Measurements from ENCODE around the gene PPP2R3A.

Gene PPP2R3A

GRCh38 chr3:136070953-136071949, 105.7 kb downstream of the PPP2R3A start:
- TF ChIP-seq SIN3A (IDR thresholded peaks at IDR 0.05; ENCODE audit: borderline replicate concordance, insufficient read depth, low read length) (no peak), TAF1 (IDR thresholded peaks at IDR 0.05; ENCODE audit: borderline replicate concordance, insufficient read depth, low read length) (no peak), POLR2AphosphoS5 (IDR thresholded peaks at IDR 0.05; ENCODE audit: low read depth, low read length) (no peak), REST (IDR thresholded peaks at IDR 0.05; ENCODE audit: insufficient read depth in 1 of 2, low read depth in 2 of 2, low read length in 2 of 2) (no peak), FOXP2 (optimal IDR thresholded peaks at IDR 0.05; ENCODE audit: borderline replicate concordance, extremely low read depth, extremely low read length, insufficient read depth) (no peak)

GRCh38 chr3:136074546-136075170, 109.1 kb downstream of the PPP2R3A start:
- no peak for TF ChIP-seq FOXP2 (optimal IDR thresholded peaks at IDR 0.05; ENCODE audit: borderline replicate concordance, extremely low read depth, extremely low read length, insufficient read depth)
- no peak for TF ChIP-seq POLR2AphosphoS5 (IDR thresholded peaks at IDR 0.05; ENCODE audit: low read depth, low read length)
- TF ChIP-seq SIN3A (IDR thresholded peaks at IDR 0.05; ENCODE audit: borderline replicate concordance, insufficient read depth, low read length): no peak
- no peak for TF ChIP-seq TAF1 (IDR thresholded peaks at IDR 0.05; ENCODE audit: borderline replicate concordance, insufficient read depth, low read length)
- no peak for TF ChIP-seq REST (IDR thresholded peaks at IDR 0.05; ENCODE audit: insufficient read depth in 1 of 2, low read depth in 2 of 2, low read length in 2 of 2)

- TF ChIP-seq TAF1 (IDR thresholded peaks at IDR 0.05; ENCODE audit: borderline replicate concordance, insufficient read depth, low read length) (no peak), REST (IDR thresholded peaks at IDR 0.05; ENCODE audit: insufficient read depth in 1 of 2, low read depth in 2 of 2, low read length in 2 of 2) (no peak)
Measured at GRCh38 chr3:136075218-136075808, 109.8 kb downstream of the PPP2R3A start.

GRCh38 chr3:136075811-136076210, 110.3 kb downstream of the PPP2R3A start:
- no peak for TF ChIP-seq POLR2AphosphoS5 (IDR thresholded peaks at IDR 0.05; ENCODE audit: low read depth, low read length)
- no peak for TF ChIP-seq TAF1 (IDR thresholded peaks at IDR 0.05; ENCODE audit: borderline replicate concordance, insufficient read depth, low read length)
- no peak for TF ChIP-seq FOXP2 (optimal IDR thresholded peaks at IDR 0.05; ENCODE audit: borderline replicate concordance, extremely low read depth, extremely low read length, insufficient read depth)
- no peak for TF ChIP-seq REST (IDR thresholded peaks at IDR 0.05; ENCODE audit: insufficient read depth in 1 of 2, low read depth in 2 of 2, low read length in 2 of 2)
- no peak for TF ChIP-seq SIN3A (IDR thresholded peaks at IDR 0.05; ENCODE audit: borderline replicate concordance, insufficient read depth, low read length)
